Measurements from ENCODE around the gene SLC35E4.
"Not testable (repeated sequence)": the region's sequence is repeated elsewhere in the genome, so short reads cannot be mapped to it uniquely, and the experiment has no call there.

Gene SLC35E4

DNA sequence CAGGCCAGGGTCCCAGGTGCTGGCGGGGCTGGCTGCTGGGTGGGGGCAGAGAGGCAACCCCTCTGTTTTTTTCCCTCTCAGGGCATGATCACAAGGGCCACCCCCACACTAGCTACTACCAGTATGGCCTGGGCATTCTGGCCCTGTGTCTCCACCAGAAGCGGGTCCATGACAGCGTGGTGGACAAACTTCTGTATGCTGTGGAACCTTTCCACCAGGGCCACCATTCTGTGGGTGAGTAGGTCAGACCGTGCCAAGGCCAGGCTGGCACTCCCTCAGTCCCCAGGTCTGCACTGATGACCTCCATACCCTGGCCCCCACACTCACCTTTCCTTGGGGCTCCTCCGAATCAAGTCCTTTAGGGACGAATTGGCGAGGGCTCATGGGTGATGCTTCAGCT lies 21.3 kb upstream of the SLC35E4 start:
- FAIRE-seq (no peak), DNase-seq (ENCODE audit: insufficient read length) (no peak)
- TF ChIP-seq POLR2AphosphoS5 (IDR thresholded peaks at IDR 0.05; ENCODE audit: low read depth, low read length) (no peak), POLR2A (IDR thresholded peaks at IDR 0.05; ENCODE audit: low read depth, low read length) (no peak), TAF1 (IDR thresholded peaks at IDR 0.05; ENCODE audit: borderline replicate concordance, low read depth, low read length) (no peak)

GRCh38 chr22:30614879-30615278 lies 20.7 kb upstream of the SLC35E4 start:
- TF ChIP-seq POLR2A (IDR thresholded peaks at IDR 0.05; ENCODE audit: low read depth, low read length) (no peak), TAF1 (IDR thresholded peaks at IDR 0.05; ENCODE audit: borderline replicate concordance, low read depth, low read length) (no peak), POLR2AphosphoS5 (IDR thresholded peaks at IDR 0.05; ENCODE audit: low read depth, low read length) (no peak)
- DNase-seq (ENCODE audit: insufficient read length) (no peak), FAIRE-seq (no peak)

- no peak for TF ChIP-seq POLR2AphosphoS5 (IDR thresholded peaks at IDR 0.05; ENCODE audit: low read depth, low read length)
- TF ChIP-seq POLR2A (IDR thresholded peaks at IDR 0.05; ENCODE audit: low read depth, low read length): no peak
- TF ChIP-seq TAF1 (IDR thresholded peaks at IDR 0.05; ENCODE audit: borderline replicate concordance, low read depth, low read length): no peak
- DNase-seq (ENCODE audit: insufficient read length): no peak
- no peak for FAIRE-seq
These were observed 20.0 kb upstream of the SLC35E4 start for GRCh38 chr22:30615543-30615954.

DNA sequence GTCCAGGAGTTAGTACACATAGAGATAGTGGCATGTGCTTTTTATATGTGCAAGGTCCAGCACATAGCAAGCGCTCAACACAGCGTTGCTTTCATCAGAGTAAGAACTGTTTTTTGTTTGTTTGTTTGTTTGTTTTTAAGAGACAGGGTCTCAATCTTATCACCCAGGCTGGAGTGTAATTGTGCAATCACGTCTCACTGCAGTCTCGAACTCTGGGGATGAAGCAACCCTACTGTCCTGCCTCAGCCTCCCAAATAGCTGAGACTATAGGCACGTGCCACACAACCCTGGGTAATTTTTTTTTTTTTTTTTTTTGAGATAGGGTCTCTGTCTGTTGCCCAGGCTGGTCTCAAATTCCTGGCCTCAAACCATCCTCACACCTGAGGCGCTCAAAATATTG lies 17.8 kb upstream of the SLC35E4 start:
- TF ChIP-seq POLR2AphosphoS5 (IDR thresholded peaks at IDR 0.05; ENCODE audit: low read depth, low read length) (no peak), TAF1 (IDR thresholded peaks at IDR 0.05; ENCODE audit: borderline replicate concordance, low read depth, low read length) (no peak), POLR2A (IDR thresholded peaks at IDR 0.05; ENCODE audit: low read depth, low read length) (no peak)
- DNase-seq (ENCODE audit: insufficient read length) (no peak), FAIRE-seq (no peak)

DNA sequence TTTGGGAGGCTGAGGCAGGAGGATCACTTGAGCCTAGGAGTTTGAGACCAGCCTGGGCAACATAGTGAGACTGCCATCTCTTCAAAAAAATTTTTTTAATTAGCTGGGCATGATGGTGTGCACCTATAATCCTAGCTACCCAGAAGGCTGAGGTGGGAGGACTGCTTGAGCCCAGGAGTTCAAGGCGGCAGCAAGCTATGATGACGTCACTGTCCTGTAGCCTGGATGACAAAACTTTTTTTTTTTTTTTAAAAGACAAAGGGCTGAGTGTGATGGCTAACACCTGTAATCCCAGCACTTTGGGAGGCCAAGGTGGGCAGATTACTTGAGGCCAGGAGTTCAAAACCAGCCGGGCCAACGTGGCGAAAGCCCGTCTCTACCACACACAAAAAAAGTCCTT lies 15.7 kb upstream of the SLC35E4 start:
- FAIRE-seq; DNase-seq (ENCODE audit: insufficient read length): not testable (repeated sequence)

- TF ChIP-seq TAF1 (IDR thresholded peaks at IDR 0.05; ENCODE audit: borderline replicate concordance, low read depth, low read length): no peak
- no peak for TF ChIP-seq POLR2A (IDR thresholded peaks at IDR 0.05; ENCODE audit: low read depth, low read length)
- TF ChIP-seq POLR2AphosphoS5 (IDR thresholded peaks at IDR 0.05; ENCODE audit: low read depth, low read length): no peak
- FAIRE-seq (no peak), DNase-seq (ENCODE audit: insufficient read length) (no peak)
These were observed 9.2 kb upstream of the SLC35E4 start for GRCh38 chr22:30626413-30626812.

- FAIRE-seq (no peak), DNase-seq (ENCODE audit: insufficient read length) (no peak)
- TF ChIP-seq TAF1 (IDR thresholded peaks at IDR 0.05; ENCODE audit: borderline replicate concordance, low read depth, low read length) (no peak), POLR2A (IDR thresholded peaks at IDR 0.05; ENCODE audit: low read depth, low read length) (no peak), POLR2AphosphoS5 (IDR thresholded peaks at IDR 0.05; ENCODE audit: low read depth, low read length) (no peak)
These were observed 8.1 kb upstream of the SLC35E4 start for GRCh38 chr22:30627471-30627870.

DNA sequence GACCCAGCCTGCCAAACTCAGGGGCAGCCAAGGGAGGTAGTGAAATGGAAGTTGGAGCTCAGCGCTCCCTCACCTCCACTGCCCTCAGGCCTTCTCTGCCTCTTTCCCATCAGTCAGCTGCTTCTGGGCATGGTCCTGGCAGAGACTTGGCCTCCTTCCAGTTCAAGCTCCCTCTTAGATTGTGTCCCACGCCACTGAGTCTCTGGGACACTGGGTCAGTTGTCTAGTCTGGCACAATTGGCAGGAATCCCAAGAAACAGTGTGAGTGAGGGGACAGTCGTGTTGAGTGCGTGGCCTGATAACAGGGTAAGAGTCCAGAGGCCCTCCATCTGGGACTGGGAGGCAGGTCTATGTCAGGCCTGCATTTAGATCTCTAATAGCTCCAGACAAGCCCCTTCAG lies 7.1 kb upstream of the SLC35E4 start:
- FAIRE-seq (no peak), DNase-seq (ENCODE audit: insufficient read length) (no peak)
- TF ChIP-seq TAF1 (IDR thresholded peaks at IDR 0.05; ENCODE audit: borderline replicate concordance, low read depth, low read length) (no peak), POLR2AphosphoS5 (IDR thresholded peaks at IDR 0.05; ENCODE audit: low read depth, low read length) (no peak), POLR2A (IDR thresholded peaks at IDR 0.05; ENCODE audit: low read depth, low read length) (no peak)

GRCh38 chr22:30631469-30631868 lies 4.1 kb upstream of the SLC35E4 start:
- FAIRE-seq; DNase-seq (ENCODE audit: insufficient read length): not testable (repeated sequence)

- DNase-seq (ENCODE audit: insufficient read length) (peak; percentile 91), FAIRE-seq (peak; percentile 94)
- no peak for TF ChIP-seq POLR2A (IDR thresholded peaks at IDR 0.05; ENCODE audit: low read depth, low read length)
- no peak for TF ChIP-seq POLR2AphosphoS5 (IDR thresholded peaks at IDR 0.05; ENCODE audit: low read depth, low read length)
- TF ChIP-seq TAF1 (IDR thresholded peaks at IDR 0.05; ENCODE audit: borderline replicate concordance, low read depth, low read length): no peak
These were observed 929 bp upstream of the SLC35E4 start for GRCh38 chr22:30634471-30635233.

DNA sequence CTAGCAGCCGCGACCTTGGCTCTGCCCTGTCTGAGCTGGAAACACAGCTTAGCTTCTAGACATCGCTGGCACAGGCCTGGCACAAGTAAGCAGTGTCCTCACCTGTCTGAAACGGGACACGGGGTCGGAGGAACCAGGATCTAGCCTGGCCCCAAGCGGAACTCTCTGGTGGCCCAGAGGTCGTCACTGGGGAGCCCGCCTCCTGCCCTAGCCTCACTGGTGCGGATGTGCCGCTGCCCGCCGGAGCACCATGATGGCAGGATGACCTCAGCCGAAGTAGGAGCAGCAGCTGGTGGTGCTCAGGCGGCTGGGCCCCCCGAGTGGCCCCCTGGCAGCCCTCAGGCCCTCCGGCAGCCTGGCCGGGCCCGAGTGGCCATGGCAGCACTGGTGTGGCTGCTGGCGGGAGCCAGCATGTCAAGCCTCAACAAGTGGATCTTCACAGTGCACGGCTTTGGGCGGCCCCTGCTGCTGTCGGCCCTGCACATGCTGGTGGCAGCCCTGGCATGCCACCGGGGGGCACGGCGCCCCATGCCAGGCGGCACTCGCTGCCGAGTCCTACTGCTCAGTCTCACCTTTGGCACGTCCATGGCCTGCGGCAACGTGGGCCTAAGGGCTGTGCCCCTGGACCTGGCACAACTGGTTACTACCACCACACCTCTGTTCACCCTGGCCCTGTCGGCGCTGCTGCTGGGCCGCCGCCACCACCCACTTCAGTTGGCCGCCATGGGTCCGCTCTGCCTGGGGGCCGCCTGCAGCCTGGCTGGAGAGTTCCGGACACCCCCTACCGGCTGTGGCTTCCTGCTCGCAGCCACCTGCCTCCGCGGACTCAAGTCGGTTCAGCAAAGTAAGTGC lies 871 bp downstream of the SLC35E4 start:
- FAIRE-seq (peak; percentile 57), DNase-seq (ENCODE audit: insufficient read length) (no peak)
- TF ChIP-seq POLR2AphosphoS5 (IDR thresholded peaks at IDR 0.05; ENCODE audit: low read depth, low read length) (no peak), TAF1 (IDR thresholded peaks at IDR 0.05; ENCODE audit: borderline replicate concordance, low read depth, low read length) (no peak), POLR2A (IDR thresholded peaks at IDR 0.05; ENCODE audit: low read depth, low read length) (no peak)

- no peak for FAIRE-seq
- no peak for TF ChIP-seq TAF1 (IDR thresholded peaks at IDR 0.05; ENCODE audit: borderline replicate concordance, low read depth, low read length)
- TF ChIP-seq POLR2AphosphoS5 (IDR thresholded peaks at IDR 0.05; ENCODE audit: low read depth, low read length): no peak
- no peak for TF ChIP-seq POLR2A (IDR thresholded peaks at IDR 0.05; ENCODE audit: low read depth, low read length)
- DNase-seq (ENCODE audit: insufficient read length): no peak
These were observed 2.1 kb downstream of the SLC35E4 start for GRCh38 chr22:30637701-30638114.

Data from GM12892 (cell line).